Thoracic aorta (tissue), 2 donors: ENCODE data around the gene BAZ1A. TPM values are rescaled to one million over a fixed set of nuclear protein-coding genes. Genes with fewer than 3 reads are reported as not detected.

ENCODE experiments used
- ATAC-seq: fragments of 150-250 bp; one replicate; pipeline ENCODE4 v1.8.0; 2017; ENCODE audit warnings: low read depth; ENCODE audit not compliant: insufficient number of reproducible peaks, low FRiP score
- DNase-seq: peaks from one replicate; pipeline ENCODE4 v3.0.0-alpha.2; 2020; ENCODE audit warnings: low spot score
- H3K27ac ChIP-seq, 2 donors: fragments of 200-600 bp; sonication (generic); 1 replicate in 1 of 2; 2 replicates in 1 of 2; pipeline ENCODE4 v1.5.1; 2016; ENCODE audit warnings: mild to moderate bottlenecking in 2 of 2, moderate library complexity in 2 of 2
- H3K27me3 ChIP-seq: fragments of 200-600 bp; sonication (generic); replicated peaks from 2 replicates; pipeline ENCODE4 v1.6.0; 2016; ENCODE audit warnings: mild to moderate bottlenecking; ENCODE audit not compliant: insufficient read depth
- H3K36me3 ChIP-seq: fragments of 200-600 bp; sonication (generic); one replicate; pipeline ENCODE4 v1.5.1; 2016
- H3K4me1 ChIP-seq, 2 donors: fragments of 200-600 bp; sonication (generic); 1 replicate in 1 of 2; 2 replicates in 1 of 2; pipeline versions ENCODE4 v1.5.1 to v1.6.0; 2016; ENCODE audit warnings: low read depth in 2 of 2, mild to moderate bottlenecking in 1 of 2; ENCODE audit not compliant: control insufficient read depth in 1 of 2
- H3K4me3 ChIP-seq: fragments of 200-600 bp; sonication (generic); 2 replicates; pipeline ENCODE4 v1.5.1; 2016; ENCODE audit warnings: mild to moderate bottlenecking
- H3K9me3 ChIP-seq: fragments of 200-600 bp; sonication (generic); 2 replicates; pipeline ENCODE4 v1.5.1; 2016
- total RNA-seq, 2 donors: library from RNA; depleted of rRNA; stranded (reverse); fragments of >200 nt; gene quantifications; one replicate each; pipeline versions ENCODE4 v1.1.0 to v1.2.3, GENCODE V29; 2016
- TF ChIP-seq, protein P1 (sequence below): fragments of 200-600 bp; sonication (generic); IDR thresholded peaks from one replicate; pipeline ENCODE4 v1.5.1; 2019; ENCODE audit warnings: antibody characterized with exemption

Gene BAZ1A
- total RNA-seq, 2 donors from 2014 or later = 16.1 to 51.6 TPM

DNA sequence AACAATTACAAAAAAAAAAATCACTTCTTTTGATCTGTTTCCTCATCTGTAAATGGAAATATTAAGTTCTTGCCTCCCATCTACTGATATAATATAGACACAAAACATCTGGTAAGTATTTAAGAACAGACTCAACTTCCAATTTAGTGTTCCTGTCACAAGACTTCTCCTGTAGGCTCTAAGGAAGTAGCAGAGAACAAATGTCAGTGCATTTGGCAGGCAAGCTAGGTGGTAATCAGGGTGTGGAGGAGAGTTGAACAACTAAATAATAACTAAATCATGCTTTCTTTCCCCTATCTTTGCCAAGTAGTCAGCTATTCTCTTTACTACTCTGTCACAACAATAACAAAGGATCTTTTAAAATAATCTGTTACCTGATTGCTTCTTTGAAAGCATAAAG lies 22.1 kb downstream of the BAZ1A start:
- no peak for DNase-seq
- no peak for ATAC-seq
- Histone ChIP-seq H3K4me3 (no peak overlapping the region), H3K36me3 (peaks cover 4% of the 10 kb centered on the region), H3K27me3 (no peaks in the 10 kb centered on the region), H3K9me3 (no peaks in the 10 kb centered on the region), H3K27ac (no peak overlapping the region), H3K4me1 (no peaks in the 10 kb centered on the region)
- TF ChIP-seq, protein P1, sequence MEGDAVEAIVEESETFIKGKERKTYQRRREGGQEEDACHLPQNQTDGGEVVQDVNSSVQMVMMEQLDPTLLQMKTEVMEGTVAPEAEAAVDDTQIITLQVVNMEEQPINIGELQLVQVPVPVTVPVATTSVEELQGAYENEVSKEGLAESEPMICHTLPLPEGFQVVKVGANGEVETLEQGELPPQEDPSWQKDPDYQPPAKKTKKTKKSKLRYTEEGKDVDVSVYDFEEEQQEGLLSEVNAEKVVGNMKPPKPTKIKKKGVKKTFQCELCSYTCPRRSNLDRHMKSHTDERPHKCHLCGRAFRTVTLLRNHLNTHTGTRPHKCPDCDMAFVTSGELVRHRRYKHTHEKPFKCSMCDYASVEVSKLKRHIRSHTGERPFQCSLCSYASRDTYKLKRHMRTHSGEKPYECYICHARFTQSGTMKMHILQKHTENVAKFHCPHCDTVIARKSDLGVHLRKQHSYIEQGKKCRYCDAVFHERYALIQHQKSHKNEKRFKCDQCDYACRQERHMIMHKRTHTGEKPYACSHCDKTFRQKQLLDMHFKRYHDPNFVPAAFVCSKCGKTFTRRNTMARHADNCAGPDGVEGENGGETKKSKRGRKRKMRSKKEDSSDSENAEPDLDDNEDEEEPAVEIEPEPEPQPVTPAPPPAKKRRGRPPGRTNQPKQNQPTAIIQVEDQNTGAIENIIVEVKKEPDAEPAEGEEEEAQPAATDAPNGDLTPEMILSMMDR = no peak

DNA sequence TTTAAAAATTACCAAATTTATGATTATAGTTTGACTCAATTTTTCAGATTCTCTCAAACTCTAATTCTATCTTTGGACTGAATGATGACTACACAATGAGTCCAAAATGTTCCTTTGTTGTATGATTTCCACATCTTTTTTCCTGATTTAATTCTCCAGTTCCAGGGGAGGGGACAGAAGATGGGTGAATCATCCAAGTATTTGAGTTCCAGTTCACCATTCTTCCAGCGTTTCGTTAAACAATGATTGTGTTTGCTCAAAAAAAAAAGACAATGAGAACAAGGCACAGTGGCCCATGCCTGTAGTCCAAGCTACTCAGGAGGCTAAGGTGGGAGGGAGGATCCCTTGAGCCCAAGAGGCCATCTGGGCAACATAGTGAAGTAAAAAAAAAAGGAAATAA lies 23.8 kb downstream of the BAZ1A start:
- H3K4me1 ChIP-seq = no peaks in the 10 kb centered on the region
- H3K4me3 ChIP-seq = no peak overlapping the region
- H3K27me3 ChIP-seq = no peaks in the 10 kb centered on the region
- H3K9me3 ChIP-seq = no peaks in the 10 kb centered on the region
- peaks cover 4% of the 10 kb centered on the region for H3K36me3 ChIP-seq
- H3K27ac ChIP-seq = no peak overlapping the region
- DNase-seq = no peak
- no peak for ATAC-seq
- TF ChIP-seq, protein P1 = no peak

DNA sequence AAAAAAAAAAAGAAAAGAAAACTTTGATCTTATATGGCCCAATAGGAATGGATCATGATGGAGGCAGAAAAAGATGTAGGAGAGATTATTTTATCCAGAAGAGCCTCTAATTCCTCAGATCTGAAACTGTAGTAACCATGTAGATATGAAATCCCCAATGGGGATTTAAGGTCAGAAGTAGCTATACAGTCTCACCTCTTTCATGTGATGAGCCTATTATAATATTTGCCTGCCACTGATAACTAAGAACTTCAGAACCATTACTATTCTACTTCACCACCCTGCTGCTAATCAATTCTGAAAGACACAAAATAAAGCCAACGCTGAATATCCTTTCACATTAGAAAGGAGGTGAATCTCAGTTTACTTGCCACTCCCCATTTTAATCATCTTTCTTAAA lies 29.3 kb downstream of the BAZ1A start:
- TF ChIP-seq, protein P1 = no peak
- H3K9me3 ChIP-seq = no peaks in the 10 kb centered on the region
- H3K27ac ChIP-seq = no peak overlapping the region
- H3K4me3 ChIP-seq = no peak overlapping the region
- DNase-seq (no peak), ATAC-seq (no peak)
- no peaks in the 10 kb centered on the region for H3K27me3 ChIP-seq
- no peaks in the 10 kb centered on the region for H3K36me3 ChIP-seq
- H3K4me1 ChIP-seq = peaks cover 5 to 11% of the 10 kb centered on the region in 2 donors

DNA sequence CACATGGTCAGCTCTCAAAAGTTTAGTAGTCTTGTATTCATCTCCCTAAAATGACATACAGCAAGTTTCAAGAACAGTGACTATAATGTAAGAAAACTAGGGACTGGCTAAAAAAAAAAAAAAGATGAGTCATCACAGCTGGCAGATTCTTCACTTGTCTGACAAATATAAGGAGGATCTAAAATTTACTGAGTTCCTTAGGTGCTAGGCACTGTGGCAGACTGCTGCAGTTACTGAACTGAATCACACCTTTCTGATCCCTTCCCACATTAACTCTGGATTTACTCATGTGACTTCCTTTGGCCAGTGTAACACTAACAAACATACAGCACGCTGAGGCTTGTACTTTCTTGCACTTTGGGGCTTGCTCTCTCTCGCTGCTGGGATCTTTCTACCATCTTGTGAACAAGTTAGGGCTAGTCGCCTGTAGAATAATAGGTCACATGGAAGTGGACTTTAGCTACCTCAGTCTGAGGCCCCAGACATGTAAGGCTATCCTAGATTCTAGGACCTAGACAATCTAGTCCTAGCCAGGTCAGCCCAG lies 32.1 kb downstream of the BAZ1A start:
- no peak for DNase-seq
- Histone ChIP-seq H3K36me3 (no peaks in the 10 kb centered on the region), H3K9me3 (no peaks in the 10 kb centered on the region), H3K27ac (no peak overlapping the region), H3K4me1 (peaks cover 5 to 11% of the 10 kb centered on the region in 2 donors), H3K27me3 (no peaks in the 10 kb centered on the region), H3K4me3 (no peak overlapping the region)
- no peak for ATAC-seq
- TF ChIP-seq, protein P1 = no peak

DNA sequence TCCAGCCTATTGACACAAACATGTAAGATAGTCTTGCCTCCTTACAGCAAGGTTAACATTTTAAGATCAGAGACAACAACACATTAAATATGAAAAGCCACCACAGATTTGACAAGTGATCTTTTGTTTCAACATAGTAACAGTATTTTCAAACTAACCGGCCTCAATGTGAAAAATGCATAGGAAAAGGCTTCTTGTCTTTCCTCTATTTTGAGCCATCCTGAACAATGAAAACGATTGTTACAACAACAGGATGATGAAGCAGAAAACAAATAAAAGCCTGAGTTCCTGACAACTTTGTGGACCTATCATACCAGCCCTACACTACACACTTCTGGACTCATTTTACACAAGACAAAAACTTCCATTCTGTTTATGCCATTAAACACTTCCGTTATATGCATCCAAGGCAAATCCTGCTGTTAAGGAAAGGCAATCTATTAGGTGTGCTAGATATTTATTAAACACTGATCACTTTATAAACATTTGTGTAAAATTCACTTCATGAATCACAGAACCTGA lies 37.3 kb downstream of the BAZ1A start:
- TF ChIP-seq, protein P1 = no peak

More for the DNA sequence above, 37.3 kb downstream of the BAZ1A start:
- DNase-seq = no peak
- H3K27me3 ChIP-seq = no peaks in the 10 kb centered on the region
- H3K4me3 ChIP-seq = no peak overlapping the region
- peaks cover 4 to 8% of the 10 kb centered on the region in 2 donors for H3K4me1 ChIP-seq
- ATAC-seq = no peak
- H3K9me3 ChIP-seq = no peaks in the 10 kb centered on the region
- H3K27ac ChIP-seq = no peak overlapping the region
- H3K36me3 ChIP-seq = no peaks in the 10 kb centered on the region
